PC-9 (cell line): ENCODE measurements around the gene TRNT1.

Source experiments
- CTCF ChIP-seq: fragments of 200-600 bp; sonication (generic); conservative IDR thresholded peaks from 2 replicates; pipeline ENCODE4 v1.6.1; 2017; ENCODE audit warnings: mixed run types, antibody characterized with exemption, mild to moderate bottlenecking, moderate library complexity
- EZH2 ChIP-seq: fragments of 200-600 bp; sonication (generic); IDR thresholded peaks from 2 replicates; pipeline ENCODE4 v1.8.0; 2017; ENCODE audit warnings: antibody characterized with exemption, low read depth

- TF ChIP-seq CTCF (no peak), EZH2 (no peak)
Measured at GRCh38 chr3:3105246-3105645, 21.5 kb upstream of the TRNT1 start.
